H9 (cell line): ENCODE data around the gene RYR3. TPM values are rescaled to one million over a fixed set of nuclear protein-coding genes. Genes with fewer than 3 reads are reported as not detected.

ENCODE experiments used
- DNase-seq: peaks from one replicate; pipeline ENCODE4 v3.0.0-alpha.2; 2017
- H2AFZ ChIP-seq: one replicate; pipeline ENCODE4 v1.6.1; 2013; ENCODE audit warnings: mild to moderate bottlenecking, low read length, control low read depth, moderate library complexity
- H2AK5ac ChIP-seq: 2 replicates; pipeline ENCODE4 v1.6.1; 2013; ENCODE audit warnings: low read length, control low read depth, mixed read lengths; ENCODE audit not compliant: insufficient read length
- H2BK120ac ChIP-seq: one replicate; pipeline ENCODE4 v1.6.1; 2013; ENCODE audit warnings: low read depth, mild to moderate bottlenecking, low read length, control low read depth, inconsistent platforms; ENCODE audit not compliant: poor library complexity, severe bottlenecking
- H2BK12ac ChIP-seq: 2 replicates; pipeline ENCODE4 v1.6.1; 2013; ENCODE audit warnings: low read length, control low read depth, mixed read lengths, low read depth; ENCODE audit not compliant: insufficient read length
- H2BK15ac ChIP-seq: 2 replicates; pipeline ENCODE4 v1.6.1; 2013; ENCODE audit warnings: low read depth, low read length, control low read depth
- H2BK20ac ChIP-seq: one replicate; pipeline ENCODE4 v1.6.1; 2013; ENCODE audit warnings: low read depth, mild to moderate bottlenecking, low read length, control low read depth, inconsistent platforms; ENCODE audit not compliant: poor library complexity, severe bottlenecking
- H2BK5ac ChIP-seq: 2 replicates; pipeline ENCODE4 v1.6.1; 2013; ENCODE audit warnings: low read length, control low read depth, mixed read lengths; ENCODE audit not compliant: insufficient read length
- H3K14ac ChIP-seq: 2 replicates; pipeline ENCODE4 v1.6.1; 2013; ENCODE audit warnings: low read length, control low read depth; ENCODE audit not compliant: insufficient read depth
- H3K18ac ChIP-seq: 2 replicates; pipeline ENCODE4 v1.6.1; 2013; ENCODE audit warnings: low read depth, mild to moderate bottlenecking, mixed read lengths, low read length, control low read depth; ENCODE audit not compliant: insufficient read length
- H3K23ac ChIP-seq: 2 replicates; pipeline ENCODE4 v1.6.1; 2013; ENCODE audit warnings: low read length, control low read depth, mixed read lengths, low read depth; ENCODE audit not compliant: insufficient read length
- H3K23me2 ChIP-seq: 2 replicates; pipeline ENCODE4 v1.6.1; 2013; ENCODE audit warnings: low read depth, mild to moderate bottlenecking, mixed read lengths, low read length, control low read depth; ENCODE audit not compliant: insufficient read length, poor library complexity, severe bottlenecking
- H3K27ac ChIP-seq: 2 replicates; pipeline ENCODE4 v1.5.1; 2013; ENCODE audit warnings: low read length, control low read depth, mixed read lengths, low read depth; ENCODE audit not compliant: insufficient read length
- H3K27me3 ChIP-seq: 2 replicates; pipeline ENCODE4 v1.6.1; 2013; ENCODE audit warnings: low read length, control low read depth, inconsistent platforms; ENCODE audit not compliant: insufficient read depth
- H3K4ac ChIP-seq: 2 replicates; pipeline ENCODE4 v1.6.1; 2013; ENCODE audit warnings: low read depth, mild to moderate bottlenecking, control low read depth, inconsistent platforms, low read length, moderate library complexity
- H3K4me1 ChIP-seq: 2 replicates; pipeline ENCODE4 v1.6.1; 2013; ENCODE audit warnings: low read length, control low read depth, inconsistent platforms; ENCODE audit not compliant: insufficient read depth
- H3K4me2 ChIP-seq: 2 replicates; pipeline ENCODE4 v1.6.1; 2013; ENCODE audit warnings: low read length, control low read depth, mixed read lengths; ENCODE audit not compliant: insufficient read length, insufficient read depth
- H3K56ac ChIP-seq: 2 replicates; pipeline ENCODE4 v1.6.1; 2013; ENCODE audit warnings: low read depth, mild to moderate bottlenecking, mixed read lengths, low read length, control low read depth; ENCODE audit not compliant: insufficient read length
- H3K79me1 ChIP-seq: 2 replicates; pipeline ENCODE4 v1.6.1; 2013; ENCODE audit warnings: low read depth, mild to moderate bottlenecking, moderate library complexity, low read length, control low read depth, inconsistent platforms; ENCODE audit not compliant: insufficient read depth, poor library complexity, severe bottlenecking
- H3K79me2 ChIP-seq: 2 replicates; pipeline ENCODE4 v1.6.1; 2013; ENCODE audit warnings: low read length, control low read depth, inconsistent platforms; ENCODE audit not compliant: insufficient read depth
- H3K9ac ChIP-seq: 2 replicates; pipeline ENCODE4 v1.6.1; 2013; ENCODE audit warnings: low read length, control low read depth, mixed read lengths; ENCODE audit not compliant: insufficient read length; ENCODE audit errors: extremely low read depth
- H3K9me3 ChIP-seq: one replicate; pipeline ENCODE4 v1.6.1; 2013; ENCODE audit warnings: low read depth, low read length, inconsistent platforms; ENCODE audit not compliant: control insufficient read depth
- H3T11ph ChIP-seq: one replicate; pipeline ENCODE4 v1.6.1; 2013; ENCODE audit warnings: mild to moderate bottlenecking, low read length, control low read depth, inconsistent platforms
- H4K20me1 ChIP-seq: one replicate; pipeline ENCODE4 v1.6.1; 2013; ENCODE audit not compliant: control insufficient read depth, insufficient read length, insufficient read depth
- H4K5ac ChIP-seq: 2 replicates; pipeline ENCODE4 v1.6.1; 2013; ENCODE audit warnings: low read depth, mild to moderate bottlenecking, mixed read lengths, low read length, control low read depth; ENCODE audit not compliant: insufficient read length
- H4K8ac ChIP-seq: replicated peaks from 2 replicates; pipeline ENCODE4 v1.6.1; 2013; ENCODE audit warnings: low read length, control low read depth, mixed read lengths, low read depth; ENCODE audit not compliant: insufficient read length
- H4K91ac ChIP-seq: 2 replicates; pipeline ENCODE4 v1.6.1; 2013; ENCODE audit warnings: low read depth, mild to moderate bottlenecking, moderate library complexity, mixed read lengths, low read length, control low read depth; ENCODE audit not compliant: insufficient read length
- H3K27ac Mint-ChIP-seq, 3 experiments: 2 replicates in 2 of 3; 3 replicates in 1 of 3; pipeline ENCODE4 v1.8.0; 2020 to 2021; ENCODE audit warnings: mixed read lengths in 3 of 3, mild to moderate bottlenecking in 1 of 3, moderate library complexity in 1 of 3
- H3K27me3 Mint-ChIP-seq: 2 replicates; pipeline ENCODE4 v1.8.0; 2021; ENCODE audit warnings: low read depth, mild to moderate bottlenecking, moderate library complexity, mixed read lengths
- H3K36me3 Mint-ChIP-seq, 3 experiments: 2 replicates in 2 of 3; 3 replicates in 1 of 3; pipeline ENCODE4 v1.8.0; 2020 to 2021; ENCODE audit warnings: low read depth in 3 of 3, mixed read lengths in 3 of 3; ENCODE audit not compliant: insufficient read depth in 1 of 3
- H3K4me1 Mint-ChIP-seq, 2 experiments: 2 replicates each; pipeline ENCODE4 v1.8.0; 2020; ENCODE audit warnings: mixed read lengths in 2 of 2
- H3K4me3 Mint-ChIP-seq, 2 experiments: 2 replicates in 1 of 2; 3 replicates in 1 of 2; pipeline ENCODE4 v1.8.0; 2020 to 2021; ENCODE audit warnings: mild to moderate bottlenecking in 2 of 2, mixed read lengths in 2 of 2, moderate library complexity in 1 of 2
- H3K9me3 Mint-ChIP-seq, 2 experiments: 2 replicates in 1 of 2; 3 replicates in 1 of 2; pipeline ENCODE4 v1.8.0; 2020; ENCODE audit warnings: mild to moderate bottlenecking in 2 of 2, mixed read lengths in 2 of 2, moderate library complexity in 1 of 2
- CTCF ChIP-seq: fragments of 200-600 bp; sonication (generic); conservative IDR thresholded peaks from 3 replicates; pipeline ENCODE4 v1.8.0; 2021; ENCODE audit warnings: antibody characterized with exemption, mild to moderate bottlenecking
- WGBS: extraction: QIAGEN DNeasy Blood & Tissue Kit; methylation state at CpG from one replicate; pipeline ENCODE4 v1.1.7; 2013; ENCODE audit warnings: missing lambda C conversion rate, low lambda C conversion rate, mixed read lengths; ENCODE audit not compliant: insufficient read length; ENCODE audit errors: extremely low coverage; 5-methylcytosine and 5-hydroxymethylcytosine counted together
- total RNA-seq: library from RNA; stranded (reverse); gene quantifications from 2 replicates; pipeline ENCODE4 v1.2.1, GENCODE V29; 2021

RYR3 gene
- total RNA-seq, 1 experiment from 2014 or later = 0.85 TPM

- Mint-ChIP-seq H3K9me3 (no peaks in the 10 kb centered on the region), H3K36me3 (no peaks in the 10 kb centered on the region), H3K27me3 (no peaks in the 10 kb centered on the region), H3K4me1 (peaks cover 9 to 20% of the 10 kb centered on the region in 2 experiments), H3K27ac (no peak overlapping the region), H3K4me3 (no peak overlapping the region)
- Histone ChIP-seq H2BK5ac (no peak overlapping the region), H3K14ac (no peak overlapping the region), H4K8ac (no peak overlapping the region), H3K9ac (no peak overlapping the region), H4K5ac (no peak overlapping the region), H3K79me2 (no peaks in the 10 kb centered on the region), H3K4ac (no peak overlapping the region), H2AK5ac (no peak overlapping the region), H2BK20ac (no peak overlapping the region), H2AFZ (no peak overlapping the region), H2BK120ac (no peak overlapping the region), H2BK12ac (no peak overlapping the region), H3K23me2 (no peaks in the 10 kb centered on the region), H2BK15ac (no peak overlapping the region), H4K20me1 (no peaks in the 10 kb centered on the region), H4K91ac (no peak overlapping the region), H3K23ac (no peak overlapping the region), H3K27me3 (no peaks in the 10 kb centered on the region), H3K27ac (no peak overlapping the region), H3K4me1 (no peaks in the 10 kb centered on the region), H3K56ac (no peak overlapping the region), H3K79me1 (no peaks in the 10 kb centered on the region), H3K4me2 (no peak overlapping the region), H3K18ac (no peak overlapping the region), H3T11ph (no peak overlapping the region), H3K9me3 (no peaks in the 10 kb centered on the region)
- TF ChIP-seq CTCF = no peak
- no CpG with 5 or more reads among the region's 3 CpGs for WGBS
- no peak for DNase-seq
Measured at GRCh38 chr15:33400941-33401340, 90.2 kb downstream of the RYR3 start.
